GM19463 (cell line): ENCODE measurements around the gene REPS1.
"Not testable (repeated sequence)": the region's sequence is repeated elsewhere in the genome, so short reads cannot be mapped to it uniquely, and the experiment has no call there.

Experiments used
- ATAC-seq: cut with Tn5 transposase; IDR thresholded peaks from one replicate; pipeline ENCODE4 v1.9.1; 2021; ENCODE audit warnings: mild to moderate bottlenecking, moderate library complexity; ENCODE audit not compliant: unreplicated experiment

The REPS1 gene

GRCh38 chr6:139007428-139007827, 19.4 kb upstream of the REPS1 start:
- no peak for ATAC-seq

- no peak for ATAC-seq
Measured at GRCh38 chr6:139006477-139006876, 18.4 kb upstream of the REPS1 start.

DNA sequence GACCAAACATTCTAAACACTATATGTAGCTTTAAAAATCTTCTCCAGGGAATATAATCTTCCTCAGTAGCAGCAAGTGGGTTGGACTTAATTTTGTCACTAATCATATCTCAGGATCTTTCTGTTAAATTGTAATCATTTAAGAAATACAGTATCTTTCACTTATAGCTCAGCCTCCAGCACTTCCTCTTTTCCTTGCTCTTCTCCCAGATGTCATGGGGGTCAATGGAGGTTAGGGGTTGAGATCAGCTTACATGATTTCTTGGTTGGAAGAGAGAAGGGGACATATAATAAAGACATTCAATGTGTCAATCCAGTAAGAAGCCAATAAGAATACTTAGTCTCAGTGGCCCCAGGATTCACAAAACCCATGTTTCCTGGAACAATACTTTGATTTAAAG, 15.7 kb upstream of the REPS1 start:
- ATAC-seq: no peak

DNA sequence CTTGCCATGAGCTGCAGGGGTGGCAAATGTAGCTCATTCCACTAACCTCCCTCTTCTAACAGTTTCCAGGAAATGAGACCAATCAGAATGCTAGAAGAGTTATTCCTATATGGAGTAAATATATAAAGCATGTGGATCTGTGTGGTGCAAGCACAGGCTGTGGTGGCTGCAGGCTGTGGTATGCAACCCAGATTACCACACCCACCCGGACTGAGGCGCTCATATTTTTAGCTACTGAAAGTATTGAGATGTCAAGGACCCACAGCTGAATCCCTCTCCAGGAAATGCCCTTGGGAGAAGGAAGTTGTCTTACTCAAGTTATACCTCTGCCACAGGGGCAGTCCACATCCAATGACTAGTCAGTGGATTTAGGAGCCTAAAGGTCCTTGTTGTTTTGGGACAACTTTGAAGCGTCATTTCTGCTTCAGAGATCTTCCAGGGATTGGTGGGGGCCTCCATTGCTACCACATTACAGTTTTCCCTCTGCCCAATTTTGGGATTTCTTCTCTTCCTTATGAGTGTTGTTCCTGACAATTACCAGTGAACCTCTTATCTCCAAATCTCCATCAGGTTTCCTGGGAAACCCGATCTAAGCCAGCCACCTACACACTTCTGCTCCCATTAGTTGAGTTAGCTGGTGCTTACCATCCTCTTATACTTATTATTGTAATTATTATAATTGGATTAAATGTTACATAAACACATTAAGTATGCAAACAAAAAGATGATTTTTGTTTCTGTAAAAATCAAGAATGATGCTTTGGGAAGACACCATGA, 12.1 kb upstream of the REPS1 start:
- ATAC-seq: no peak

- no peak for ATAC-seq
Measured at GRCh38 chr6:138997136-138997535, 9.1 kb upstream of the REPS1 start.

DNA sequence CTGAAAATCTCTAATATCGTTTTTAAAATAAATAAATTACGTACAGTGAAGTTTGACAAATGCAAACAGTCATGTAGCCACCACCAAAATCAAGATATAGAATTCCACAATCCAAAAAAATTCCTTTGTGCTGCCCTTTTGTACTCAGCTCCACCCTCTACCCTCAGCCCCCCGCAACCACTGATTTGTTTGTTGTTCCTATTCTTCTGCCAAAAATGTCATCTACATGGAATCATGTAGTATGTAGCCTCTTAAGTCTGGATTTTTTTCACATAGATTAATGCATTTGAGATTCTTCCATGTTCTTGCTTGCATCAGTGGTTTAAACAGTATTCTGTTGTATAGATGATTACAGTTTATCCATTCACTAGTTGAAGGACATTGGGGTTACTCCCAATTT, 8.5 kb upstream of the REPS1 start:
- no peak for ATAC-seq

- not testable (repeated sequence) for ATAC-seq
Measured at GRCh38 chr6:138993410-138993809, 5.4 kb upstream of the REPS1 start.

DNA sequence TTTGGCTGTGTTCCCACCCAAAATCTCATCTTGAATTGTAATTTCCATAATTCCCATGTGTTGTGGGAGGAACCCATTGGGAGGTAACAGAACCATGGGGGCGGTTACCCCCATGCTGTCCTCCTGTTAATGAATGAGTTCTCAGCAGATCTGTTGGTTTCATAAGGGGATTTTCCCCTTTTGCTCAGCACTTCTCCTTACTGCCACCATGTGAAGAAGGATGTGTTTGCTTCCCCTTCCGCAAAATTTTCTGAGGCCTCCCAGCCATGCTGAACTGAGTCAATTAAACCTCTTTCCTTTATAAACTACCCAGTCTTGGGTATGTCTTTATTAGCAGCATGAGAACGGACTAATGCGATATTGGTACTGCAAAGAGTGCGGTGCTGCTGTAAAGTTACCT, 4.9 kb upstream of the REPS1 start:
- not testable (repeated sequence) for ATAC-seq

DNA sequence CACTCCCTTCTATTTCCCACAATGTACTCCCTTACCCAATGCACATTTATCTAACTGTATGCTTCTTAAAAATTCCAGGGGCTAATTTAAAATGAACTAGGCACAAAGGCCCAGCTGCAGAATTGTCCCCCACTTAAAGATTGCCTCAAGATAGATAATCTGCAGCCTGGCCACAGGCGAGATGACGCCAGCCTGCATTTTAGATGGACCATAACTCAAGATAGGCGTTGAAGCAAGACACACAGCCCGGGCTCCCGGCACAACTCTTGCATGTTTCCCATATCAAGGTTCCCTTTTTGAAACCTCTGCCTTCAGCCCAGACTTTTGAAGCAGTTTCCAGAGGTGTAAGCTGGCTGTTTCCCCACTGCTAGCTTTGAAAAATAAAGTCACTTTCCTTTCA, 3.2 kb upstream of the REPS1 start:
- no peak for ATAC-seq

GRCh38 chr6:138989098-138989983, 1.3 kb upstream of the REPS1 start:
- ATAC-seq: no peak

GRCh38 chr6:138988469-138988834, 399 bp upstream of the REPS1 start:
- peak; percentile 4 for ATAC-seq

DNA sequence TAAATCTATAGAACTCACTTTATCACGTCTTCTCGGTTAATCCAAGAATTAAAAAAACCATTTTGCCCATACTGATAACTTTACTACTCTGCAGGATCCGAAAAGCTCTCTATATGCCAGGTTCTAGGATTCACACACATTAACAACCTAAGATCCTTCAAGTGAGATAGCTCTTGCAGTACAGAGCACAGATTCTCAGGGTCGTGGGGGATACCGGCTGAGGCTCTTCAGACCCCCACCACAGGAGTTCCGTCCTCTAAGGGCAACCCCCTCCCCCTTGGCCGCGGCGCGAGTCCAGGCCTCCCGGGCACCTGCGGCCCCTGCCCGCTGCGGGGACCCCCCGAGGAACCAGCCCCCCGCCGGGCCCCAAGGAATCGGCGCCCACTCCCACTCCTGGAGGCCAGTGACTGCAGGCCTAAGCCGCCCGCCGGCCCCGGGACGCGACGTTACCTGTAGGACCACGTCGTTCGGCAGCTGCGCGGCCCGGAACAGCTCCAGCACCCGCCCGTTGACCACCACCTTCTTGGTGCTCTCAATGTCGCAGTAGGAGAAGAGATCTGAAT, 892 bp downstream of the REPS1 start:
- ATAC-seq: no peak

- no peak for ATAC-seq
Measured at GRCh38 chr6:138986578-138986977, 1.5 kb downstream of the REPS1 start.

DNA sequence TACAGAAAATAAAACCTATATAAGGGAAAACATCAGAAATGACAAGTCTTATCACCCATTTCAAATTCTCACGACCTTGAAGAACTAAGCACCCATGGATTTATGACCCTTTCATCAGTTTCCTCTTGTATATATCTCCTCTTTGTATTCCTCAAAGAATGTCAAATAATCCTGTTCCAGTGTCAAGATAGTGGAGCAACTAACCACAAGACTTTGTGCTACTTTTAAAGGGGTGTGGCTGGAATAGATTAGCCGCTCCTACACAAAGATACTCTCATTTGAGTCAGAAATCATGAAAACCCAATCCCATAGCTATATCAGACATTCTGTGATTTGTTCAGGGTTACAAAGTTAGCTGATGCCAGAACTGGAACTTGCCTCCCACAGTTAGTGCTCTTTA, 6.6 kb downstream of the REPS1 start:
- ATAC-seq: no peak

DNA sequence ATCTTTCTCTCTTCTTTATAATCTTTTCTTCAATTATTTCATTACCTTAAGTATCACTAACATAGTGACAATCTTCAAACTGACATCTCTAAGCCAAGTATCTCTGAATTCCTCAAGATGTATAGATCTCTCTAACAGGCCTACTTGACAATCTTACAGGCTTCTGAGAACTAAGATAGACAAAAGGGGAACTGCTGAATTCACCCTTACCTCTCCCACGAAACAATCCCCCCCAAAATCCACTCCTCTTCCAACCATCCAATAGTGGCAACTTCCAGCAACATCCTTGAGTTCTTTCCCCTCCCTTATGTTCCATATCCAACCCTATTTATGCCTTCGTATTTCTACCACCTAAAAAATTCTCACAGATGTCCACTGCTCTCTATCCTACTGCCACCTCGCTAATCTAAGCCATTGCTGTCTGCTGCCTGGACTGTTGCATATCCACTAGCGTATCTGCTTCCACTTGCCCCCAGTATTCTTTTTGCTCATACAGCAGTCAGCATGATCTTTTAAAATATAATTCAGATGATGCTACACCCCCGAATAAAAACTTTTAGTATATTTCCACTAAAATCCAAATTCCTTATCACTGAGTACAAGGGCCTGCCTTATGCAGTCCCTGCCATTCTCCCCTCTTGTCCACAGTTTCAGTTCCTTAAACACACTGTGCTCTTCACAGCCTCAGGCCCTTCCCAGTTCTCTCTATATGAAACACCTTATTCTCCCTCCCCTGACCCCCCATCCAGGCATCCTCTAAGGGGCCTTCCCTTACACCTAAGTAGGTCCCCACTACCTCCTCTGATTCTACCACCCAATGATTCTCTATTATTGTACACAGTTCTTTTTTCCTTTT, 8.0 kb downstream of the REPS1 start:
- ATAC-seq: peak; percentile 67

DNA sequence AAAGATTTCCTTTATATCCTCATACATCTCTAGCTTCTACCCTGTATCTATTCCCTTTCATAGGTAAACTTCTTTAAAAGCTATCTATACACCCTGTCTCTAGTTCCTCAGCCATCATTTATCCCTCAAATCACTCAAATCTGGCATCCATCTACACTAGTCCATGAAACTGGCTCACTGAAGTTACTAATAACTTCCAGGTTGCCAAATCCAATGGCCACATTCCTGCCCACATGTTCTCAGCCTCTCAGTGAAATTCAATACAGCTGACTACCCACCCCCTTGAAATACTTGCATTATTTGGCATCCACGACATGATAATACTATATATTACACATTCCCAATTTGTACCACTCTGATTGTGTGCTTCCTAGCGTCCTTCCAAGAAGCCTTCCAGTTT, 8.7 kb downstream of the REPS1 start:
- ATAC-seq: no peak

DNA sequence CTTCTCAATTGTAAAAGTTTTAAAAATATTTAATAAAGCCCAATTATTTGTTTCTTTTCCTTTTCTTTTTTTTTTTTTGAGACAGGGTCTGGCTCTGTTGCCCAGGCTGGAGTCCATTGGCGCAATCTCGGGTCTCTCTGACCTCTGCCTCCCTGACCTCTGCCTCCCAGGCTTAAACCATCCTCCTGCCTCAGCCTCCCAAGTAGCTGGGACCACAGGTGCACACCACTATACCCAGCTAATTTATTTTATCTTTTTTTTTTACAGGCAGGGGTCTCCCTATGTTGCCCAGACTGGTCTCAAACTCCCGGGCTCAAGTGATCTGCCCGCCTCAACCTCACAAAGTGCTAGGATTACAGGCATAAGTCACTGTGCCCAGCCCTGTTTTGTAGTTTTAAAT, 9.8 kb downstream of the REPS1 start:
- ATAC-seq: no peak

DNA sequence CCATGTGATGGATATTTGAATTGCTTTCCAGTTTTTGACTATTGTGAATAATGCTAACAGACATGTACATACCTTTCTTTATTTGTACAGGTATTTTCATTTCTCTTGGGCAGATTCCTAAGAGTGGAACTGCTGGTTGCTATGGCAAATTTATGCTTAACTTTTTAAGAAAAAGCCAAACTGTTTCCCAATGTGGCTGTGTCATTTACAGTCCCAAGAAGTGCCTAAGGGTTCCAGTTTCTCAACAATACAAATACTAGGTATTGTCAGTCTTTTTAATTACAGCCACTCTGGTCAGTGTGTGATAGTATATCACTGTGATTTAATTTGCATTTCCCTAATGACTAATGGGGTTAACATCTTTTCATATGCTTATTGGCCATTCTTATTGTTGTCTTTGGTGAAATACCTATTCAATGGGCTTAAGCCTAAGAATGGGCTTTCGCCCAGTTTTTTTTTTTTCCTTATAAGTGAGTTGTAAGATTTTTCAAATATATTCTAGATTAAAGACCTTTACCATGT, 10.3 kb downstream of the REPS1 start:
- ATAC-seq: no peak

DNA sequence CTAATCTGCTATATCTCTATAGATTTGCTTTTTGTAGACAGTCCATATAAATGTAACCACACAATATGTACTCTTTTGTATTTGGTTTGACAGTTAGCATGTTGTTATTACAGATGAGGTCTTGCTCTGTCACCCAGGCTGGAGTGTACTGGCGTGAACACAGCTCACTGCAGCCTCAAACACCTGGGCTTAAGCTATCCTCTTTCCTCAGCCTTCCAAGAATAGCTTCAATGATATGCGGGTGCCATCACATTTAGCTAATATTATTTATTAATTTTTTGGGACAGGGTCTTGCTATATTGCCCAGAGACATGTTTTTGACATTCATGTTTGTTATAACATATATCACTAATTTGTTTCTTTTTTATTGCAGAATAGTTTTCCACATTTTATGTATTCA, 10.8 kb downstream of the REPS1 start:
- ATAC-seq: no peak

DNA sequence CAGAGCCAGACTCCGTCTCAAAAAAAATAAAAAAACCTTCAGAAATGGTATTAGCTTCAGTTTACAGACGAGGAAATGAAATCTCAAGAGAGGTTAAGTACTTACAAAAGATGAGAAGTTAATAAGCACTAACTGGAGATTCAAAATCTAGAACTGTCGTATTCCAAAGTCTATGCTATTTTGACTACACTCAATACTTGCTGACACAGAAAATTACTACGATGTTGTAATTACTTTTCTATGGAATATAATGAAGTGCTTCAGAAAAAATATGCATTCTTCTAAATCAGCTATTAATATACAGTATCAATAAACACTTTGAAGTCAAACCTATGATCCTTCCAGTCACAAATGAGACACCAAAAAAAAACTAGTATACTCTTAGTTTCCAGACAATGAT, 12.2 kb downstream of the REPS1 start:
- no peak for ATAC-seq
